ENCODE measurements around the gene TMEFF2. TPM values are rescaled to one million over a fixed set of nuclear protein-coding genes. Genes with fewer than 3 reads are reported as not detected.

The TMEFF2 gene
- total and polyA plus RNA-seq, 8 donors, result 0.18 to 1.0 (median 0.39) TPM; not detected in 2

GRCh38 chr2:191954451-191954850 lies 240.3 kb downstream of the TMEFF2 start:
- H3K27ac ChIP-seq, result no peak overlapping the region
- no peaks in the 10 kb centered on the region for H3K36me3 ChIP-seq
- ATAC-seq (no peak), DNase-seq (no peak)
- intact Hi-C loops (cut with DNase I), result no loop called here
- H3K4me1 ChIP-seq, result peaks cover 0 to 11% of the 10 kb centered on the region in 2 donors
- no peaks in the 10 kb centered on the region for H3K27me3 ChIP-seq
- TF ChIP-seq CTCF (IDR thresholded peaks at IDR 0.05), result no peak
- no peak overlapping the region for H3K4me3 ChIP-seq
- H3K9me3 ChIP-seq, result no peaks in the 10 kb centered on the region

- Histone ChIP-seq H3K4me3 (no peak overlapping the region), H3K4me1 (no peaks in the 10 kb centered on the region), H3K36me3 (no peaks in the 10 kb centered on the region), H3K27ac (no peak overlapping the region), H3K27me3 (no peaks in the 10 kb centered on the region), H3K9me3 (no peaks in the 10 kb centered on the region)
- ATAC-seq (no peak), DNase-seq (no peak)
- intact Hi-C loops (cut with DNase I), result no loop called here
- no peak for TF ChIP-seq CTCF (IDR thresholded peaks at IDR 0.05)
Measured at GRCh38 chr2:191952515-191953270, 242.0 kb downstream of the TMEFF2 start.

- DNase-seq (no peak), ATAC-seq (no peak)
- H3K4me3 ChIP-seq, result no peak overlapping the region
- no peaks in the 10 kb centered on the region for H3K9me3 ChIP-seq
- no peaks in the 10 kb centered on the region for H3K4me1 ChIP-seq
- no peaks in the 10 kb centered on the region for H3K27me3 ChIP-seq
- no peak for TF ChIP-seq CTCF (IDR thresholded peaks at IDR 0.05)
- no peaks in the 10 kb centered on the region for H3K36me3 ChIP-seq
- intact Hi-C loops (cut with DNase I), result no loop called here
- peak overlapping the region in 1 of 2 donors; percentile 49 for H3K27ac ChIP-seq
Measured at GRCh38 chr2:191951832-191952231, 242.9 kb downstream of the TMEFF2 start.

- intact Hi-C loops (cut with DNase I), result no loop called here
- Histone ChIP-seq H3K9me3 (no peaks in the 10 kb centered on the region), H3K27me3 (no peaks in the 10 kb centered on the region), H3K36me3 (no peaks in the 10 kb centered on the region), H3K4me3 (no peak overlapping the region), H3K27ac (peak overlapping the region in 1 of 2 donors; percentile 49), H3K4me1 (no peaks in the 10 kb centered on the region)
- ATAC-seq, result no peak
- TF ChIP-seq CTCF (IDR thresholded peaks at IDR 0.05), result no peak
- DNase-seq, result no peak
Measured at GRCh38 chr2:191951376-191951775, 243.4 kb downstream of the TMEFF2 start.

- no peaks in the 10 kb centered on the region for H3K4me1 ChIP-seq
- H3K27ac ChIP-seq, result no peak overlapping the region
- H3K27me3 ChIP-seq, result no peaks in the 10 kb centered on the region
- intact Hi-C loops (cut with DNase I), result no loop called here
- ATAC-seq, result no peak
- no peak for DNase-seq
- H3K9me3 ChIP-seq, result no peaks in the 10 kb centered on the region
- TF ChIP-seq CTCF (IDR thresholded peaks at IDR 0.05), result no peak
- no peak overlapping the region for H3K4me3 ChIP-seq
- no peaks in the 10 kb centered on the region for H3K36me3 ChIP-seq
Measured at GRCh38 chr2:191950132-191950874, 244.4 kb downstream of the TMEFF2 start.

Measured in left lung (tissue), 10 donors.